NCI-H2107 (cell line): ENCODE results near the gene VPS39.
A peak's percentile ranks its signal among the peaks of the same experiment; 100 is the strongest.

Experiments
- DNase-seq: peaks from one replicate; lab custom pipeline; 2025; lab: John Stamatoyannopoulos, UW

The VPS39 gene

DNA sequence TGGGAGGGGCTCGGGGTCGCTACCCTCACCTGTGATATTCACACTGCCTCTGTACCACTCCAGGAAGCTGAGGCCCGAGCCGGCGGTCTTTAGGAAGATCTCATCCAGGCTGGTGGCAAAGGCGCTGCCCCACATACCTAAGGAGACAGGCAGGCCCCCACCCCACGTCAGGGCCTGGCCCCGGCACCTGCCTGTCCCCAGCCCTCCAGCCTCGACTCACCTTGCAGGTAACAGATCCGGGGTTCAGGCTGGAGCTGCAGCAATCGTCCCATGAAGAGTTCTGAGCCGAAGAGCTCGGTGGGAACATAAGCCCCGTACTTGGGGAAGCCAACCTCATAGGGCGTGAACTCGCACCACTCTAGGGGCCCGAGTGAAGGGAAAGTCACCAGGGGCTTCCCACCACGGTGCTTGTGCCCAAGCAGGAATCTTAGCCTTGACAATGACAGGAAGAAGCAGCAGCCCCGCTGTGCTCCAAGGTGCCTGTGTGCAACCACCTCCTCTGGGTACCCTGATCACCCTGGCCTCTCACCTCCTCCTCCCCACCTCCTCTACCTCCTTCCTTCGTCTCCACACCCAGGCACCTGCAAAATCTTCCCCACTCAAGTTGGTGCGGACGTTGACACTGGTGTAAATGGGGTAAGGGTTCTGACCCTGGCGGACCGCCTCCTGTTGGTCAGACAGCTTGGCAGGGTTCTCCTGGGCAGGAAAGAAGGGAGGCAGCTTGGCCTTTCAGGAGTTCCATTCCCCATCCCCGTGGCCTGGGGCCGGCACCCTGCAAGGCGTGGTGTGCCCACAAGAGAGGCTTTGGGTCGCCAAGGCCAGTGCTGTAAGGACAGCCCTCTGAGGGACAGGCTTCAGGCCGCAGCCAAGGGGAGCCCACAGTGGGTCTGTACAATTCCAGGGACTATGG lies 62.3 kb downstream of the VPS39 start:
- no peak for DNase-seq

DNA sequence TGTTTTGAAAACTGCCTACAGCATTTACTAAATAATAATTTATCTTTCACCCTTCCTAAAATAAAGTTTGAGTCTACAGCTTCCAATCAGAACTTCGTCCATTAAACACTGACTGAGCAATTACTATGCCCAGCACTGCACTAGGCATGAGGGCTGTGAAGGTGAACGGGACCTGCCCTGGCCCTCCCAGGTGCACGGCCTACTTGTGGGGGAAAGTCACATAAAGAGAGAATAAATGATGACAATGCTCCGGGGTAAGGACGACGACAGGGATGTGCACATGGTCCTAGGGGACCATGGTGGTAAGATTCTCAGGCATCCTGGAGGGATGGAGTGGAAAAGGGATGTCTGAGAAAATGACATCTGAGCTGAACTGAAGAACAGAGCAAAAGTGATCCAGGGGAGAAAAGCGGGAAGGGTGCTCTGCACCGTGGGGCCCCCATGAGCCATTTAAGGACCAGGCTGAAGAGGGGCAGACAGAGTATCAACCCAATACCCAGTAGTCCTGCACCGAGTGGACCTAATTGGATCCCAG lies 63.2 kb downstream of the VPS39 start:
- no peak for DNase-seq

DNA sequence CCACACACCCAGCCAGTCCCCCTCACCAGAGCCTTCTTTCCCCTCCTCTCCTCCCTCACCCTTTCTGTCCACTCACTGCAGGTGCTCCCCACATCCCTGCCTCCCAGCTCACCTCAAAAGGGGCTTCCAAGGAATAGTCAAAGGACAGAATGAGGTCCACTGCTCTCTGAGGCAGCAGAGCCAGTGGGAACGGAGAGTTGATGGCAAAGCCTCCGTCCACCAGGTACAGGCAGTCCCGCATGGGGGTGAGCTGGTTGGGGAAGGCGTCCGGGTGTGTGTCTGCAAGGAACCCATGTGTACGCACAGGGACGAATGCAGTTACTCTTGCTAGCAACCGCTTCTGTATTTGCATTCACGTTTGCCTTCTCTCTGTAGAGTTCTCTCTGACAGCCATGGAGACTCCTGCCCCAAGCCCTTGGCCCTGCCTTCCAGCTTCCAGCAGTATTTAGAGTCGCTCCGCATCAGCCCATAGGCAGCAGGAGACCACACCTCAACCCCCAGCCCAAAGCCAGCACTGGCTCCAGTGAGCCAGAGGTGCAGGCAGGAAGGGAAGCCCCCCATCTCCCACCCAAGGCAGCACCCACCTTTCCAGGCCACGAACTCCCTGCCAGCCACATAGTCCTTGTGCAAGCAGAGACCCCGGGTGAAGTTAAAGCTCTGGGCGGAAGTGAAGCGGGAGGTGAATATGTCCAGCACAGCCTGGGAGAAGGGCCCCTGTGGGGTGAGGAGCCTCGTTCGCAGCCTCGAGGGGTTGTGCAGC lies 64.1 kb downstream of the VPS39 start:
- DNase-seq, result no peak

DNA sequence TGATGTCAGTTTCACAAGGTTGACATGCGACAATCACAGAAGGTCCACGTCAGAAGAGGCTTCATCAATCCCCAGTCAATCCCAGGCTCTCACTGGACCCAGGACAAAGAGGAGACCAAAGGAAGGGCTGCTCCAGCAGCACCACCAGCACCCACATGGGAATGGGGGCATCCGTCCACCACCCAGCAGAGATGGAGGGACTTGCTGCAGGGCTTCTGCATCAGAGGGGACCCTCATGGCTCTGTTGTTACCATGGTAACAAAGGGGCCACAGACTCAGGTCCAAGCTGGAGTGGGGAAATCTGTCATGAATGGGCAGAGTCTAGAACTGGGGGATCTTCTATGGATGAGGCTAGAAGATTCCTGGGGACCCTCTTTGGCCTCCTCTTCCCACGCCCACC lies 64.7 kb downstream of the VPS39 start:
- DNase-seq, result no peak

DNA sequence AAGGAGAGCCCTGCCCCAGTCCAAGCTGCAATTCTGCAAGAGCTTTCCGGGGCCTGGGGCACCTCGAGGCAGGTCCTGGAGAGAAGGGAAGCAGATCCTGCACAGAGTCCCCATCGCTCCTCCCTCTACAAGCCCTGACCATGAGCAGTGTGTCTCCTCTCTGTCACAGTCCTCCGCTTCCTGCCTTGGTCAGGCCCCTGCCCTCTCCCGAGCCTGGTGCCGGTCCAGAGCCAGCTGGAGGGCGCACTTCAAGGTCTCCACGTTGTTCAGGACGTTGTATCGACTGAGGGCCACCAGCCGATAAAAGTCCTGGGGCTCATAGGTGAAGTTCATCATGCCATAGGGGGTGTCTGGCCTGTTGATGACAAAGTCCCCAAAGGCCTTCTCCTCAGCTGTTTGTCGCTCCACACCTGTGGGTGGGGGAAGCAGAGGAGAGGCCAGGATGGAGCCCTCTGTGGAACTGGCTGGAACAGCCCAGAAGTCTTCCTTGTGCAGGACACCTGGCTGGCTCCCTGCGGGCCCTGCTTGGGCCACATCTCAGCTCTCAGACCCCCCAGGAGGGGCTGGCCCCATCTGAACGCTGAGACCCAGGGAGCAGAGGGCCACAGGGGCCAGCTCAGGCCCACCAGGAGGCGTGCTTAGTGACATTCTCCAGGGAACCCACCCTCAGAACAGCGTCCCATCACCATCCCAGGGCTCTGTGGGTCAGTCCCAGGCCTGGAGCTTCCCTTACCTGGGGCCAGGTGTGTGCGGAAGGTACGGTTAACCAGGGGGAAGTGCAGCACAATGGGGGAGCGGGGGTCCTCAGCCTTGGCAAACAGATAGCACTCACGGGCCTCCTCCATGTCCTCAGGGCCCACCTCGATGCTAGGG lies 66.1 kb downstream of the VPS39 start:
- no peak for DNase-seq

DNA sequence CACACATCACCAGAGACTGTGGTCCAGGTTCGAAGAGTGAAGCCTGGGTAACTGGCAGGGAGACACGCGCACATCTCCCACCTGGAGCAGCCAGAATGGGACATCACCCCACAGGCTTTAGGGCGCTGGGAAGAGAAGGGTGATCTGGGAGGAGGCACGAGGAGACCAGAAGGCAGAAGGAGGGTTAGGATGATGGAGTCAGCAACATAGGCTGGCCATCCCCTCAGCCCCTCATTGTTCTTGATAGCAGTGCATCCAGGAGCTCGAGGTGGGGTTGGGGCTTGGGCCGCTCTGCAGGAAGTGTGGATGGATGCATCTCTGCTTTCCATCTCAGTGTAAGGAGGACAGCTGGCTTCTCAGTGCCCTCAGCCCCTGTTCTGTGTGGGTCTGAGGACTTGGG lies 66.9 kb downstream of the VPS39 start:
- DNase-seq, result no peak

DNA sequence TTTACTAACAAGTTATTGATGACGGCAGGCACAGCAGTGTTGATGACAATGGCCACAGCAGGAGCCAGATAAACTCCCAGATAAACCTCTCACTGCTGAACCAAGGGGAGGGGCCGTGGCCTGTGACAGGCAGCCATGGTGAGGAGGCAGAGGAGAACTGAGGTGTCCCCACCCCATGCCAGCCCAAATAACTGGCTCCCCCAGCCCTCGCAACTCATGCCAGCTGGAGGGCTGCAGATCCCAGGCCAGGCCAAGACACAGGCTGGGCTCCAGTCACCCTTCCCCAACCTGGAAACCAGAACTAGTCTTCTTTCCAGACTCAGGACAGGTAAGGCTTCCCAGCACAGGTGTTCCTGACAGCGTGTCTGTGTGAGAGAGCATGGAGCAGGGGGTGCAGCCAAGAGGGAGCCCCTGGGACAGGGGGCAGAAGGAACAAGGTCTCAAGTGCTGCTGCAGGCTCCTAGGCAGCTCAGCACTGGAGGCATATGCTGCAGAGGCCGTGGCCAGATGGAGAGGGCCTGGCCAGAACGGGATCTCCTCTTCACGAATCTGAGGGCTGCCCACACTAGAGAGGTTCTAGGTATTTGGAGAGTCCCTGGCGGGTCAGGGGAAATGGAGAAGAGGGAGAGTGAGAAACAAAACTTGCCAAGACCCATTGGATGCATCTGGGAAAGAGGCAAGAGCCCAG lies 67.6 kb downstream of the VPS39 start:
- DNase-seq, result no peak

DNA sequence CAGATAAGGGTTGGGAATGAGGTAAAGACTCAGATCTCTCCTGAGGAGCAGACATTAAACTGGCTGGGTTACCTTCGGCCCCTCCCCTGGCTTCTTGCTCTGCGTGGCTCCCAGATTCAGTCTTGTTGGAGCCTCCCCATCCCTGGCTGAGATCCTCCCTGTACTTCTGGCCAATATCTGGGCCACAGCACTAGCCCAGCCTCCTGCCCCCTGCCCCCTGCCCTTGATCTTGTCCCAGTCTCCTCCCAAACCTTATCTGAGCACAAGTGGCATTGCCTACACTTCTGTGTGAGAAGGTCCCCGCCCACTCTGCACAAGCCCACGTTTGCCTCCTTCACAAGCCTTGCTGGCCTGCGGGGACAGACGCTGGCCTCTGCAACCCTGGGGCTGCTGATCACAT lies 68.5 kb downstream of the VPS39 start:
- no peak for DNase-seq

DNA sequence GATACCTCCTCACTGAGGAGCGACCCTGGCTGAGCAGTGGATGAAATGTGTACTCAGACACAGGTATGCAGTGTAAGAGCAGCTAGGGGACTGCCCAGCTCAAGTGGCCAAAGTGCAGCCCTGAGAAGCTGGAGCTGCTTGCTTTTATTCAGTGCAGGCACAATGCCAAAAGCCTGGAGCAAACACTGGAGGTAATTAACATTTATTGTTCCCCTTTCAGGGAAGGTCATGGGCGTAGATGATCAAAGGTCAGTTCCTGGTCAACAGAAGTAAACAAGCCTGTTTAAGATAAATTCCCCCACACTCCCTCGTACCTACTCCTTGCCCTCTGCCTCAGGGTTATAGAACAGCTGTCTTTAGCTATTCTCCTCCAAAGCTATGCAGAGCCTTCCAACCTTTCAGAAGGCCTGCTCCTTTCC lies 69.1 kb downstream of the VPS39 start:
- DNase-seq, result no peak

DNA sequence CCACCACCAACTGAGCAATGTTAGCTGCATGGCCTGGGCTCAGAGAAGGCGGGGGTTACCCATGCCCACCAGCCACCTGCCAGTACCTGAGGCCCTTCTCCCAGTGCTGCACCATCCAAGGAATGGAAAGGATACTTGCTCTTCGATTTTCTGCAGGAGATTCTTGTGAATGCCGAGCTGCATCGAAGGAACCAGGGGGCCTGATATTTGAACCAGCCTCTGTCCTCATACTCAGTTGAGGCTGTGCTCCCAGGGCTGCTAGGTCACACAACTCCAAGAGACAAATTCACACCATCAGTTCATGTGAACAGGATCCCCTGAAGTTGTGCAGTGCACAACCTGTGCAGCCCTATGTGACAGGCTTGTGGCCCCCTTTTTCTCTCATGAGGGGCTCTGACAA lies 69.7 kb downstream of the VPS39 start:
- no peak for DNase-seq

DNA sequence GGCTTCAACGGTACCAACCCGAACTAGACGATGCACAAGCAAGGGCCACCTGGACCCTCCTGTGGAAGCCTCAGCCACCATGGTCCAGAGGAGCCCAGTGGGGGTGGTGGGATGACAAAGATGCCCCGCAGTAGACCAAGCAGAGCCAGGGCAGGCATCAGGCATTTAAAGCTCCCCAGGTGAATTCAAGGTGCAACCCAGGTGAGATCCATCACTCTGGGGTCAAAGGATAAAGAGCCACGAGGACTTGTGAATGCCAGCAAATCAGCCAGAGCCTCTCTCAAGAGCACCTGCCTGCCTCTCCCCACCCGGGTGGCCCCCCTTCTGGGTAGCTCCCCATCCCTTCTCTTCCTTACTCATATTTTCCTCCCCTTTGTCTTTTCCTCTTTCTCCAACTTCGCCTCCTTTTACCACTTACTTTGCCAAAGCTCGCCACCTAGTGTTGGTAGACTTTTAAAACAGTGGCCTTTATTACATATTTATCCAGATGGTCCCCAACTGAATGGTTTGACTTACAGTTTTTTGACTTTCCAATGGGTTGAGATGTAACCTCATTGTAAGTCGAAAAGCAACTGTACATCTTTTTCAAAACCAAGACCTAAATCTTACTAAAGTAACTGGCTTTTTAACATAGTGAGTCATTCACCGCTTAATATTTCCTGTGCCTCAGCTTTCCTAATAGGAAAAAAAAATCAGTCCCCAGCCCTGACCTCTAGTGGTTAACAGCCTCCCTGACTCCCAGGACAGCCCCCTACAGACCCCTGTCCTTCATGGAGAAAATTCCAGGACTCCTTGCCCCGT lies 70.4 kb downstream of the VPS39 start:
- no peak for DNase-seq

DNA sequence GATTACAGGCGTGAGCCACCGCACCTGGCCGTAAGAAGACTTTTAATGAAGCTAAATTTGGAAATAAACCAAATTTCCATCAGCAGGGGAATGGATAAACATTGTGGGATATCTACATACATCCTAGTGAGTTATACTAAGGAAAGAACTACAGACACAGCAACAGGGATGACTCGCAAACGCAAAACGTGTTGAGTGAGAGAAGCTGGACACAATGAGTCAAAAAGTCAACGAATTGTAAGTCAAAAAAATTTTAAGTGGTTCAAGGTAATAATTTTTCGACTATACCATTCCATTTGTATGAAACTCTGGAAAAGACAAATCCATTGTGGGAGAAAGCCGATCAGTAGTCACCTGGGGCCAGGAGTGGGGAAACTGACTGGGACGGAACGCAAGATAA lies 71.6 kb downstream of the VPS39 start:
- DNase-seq, result no peak

DNA sequence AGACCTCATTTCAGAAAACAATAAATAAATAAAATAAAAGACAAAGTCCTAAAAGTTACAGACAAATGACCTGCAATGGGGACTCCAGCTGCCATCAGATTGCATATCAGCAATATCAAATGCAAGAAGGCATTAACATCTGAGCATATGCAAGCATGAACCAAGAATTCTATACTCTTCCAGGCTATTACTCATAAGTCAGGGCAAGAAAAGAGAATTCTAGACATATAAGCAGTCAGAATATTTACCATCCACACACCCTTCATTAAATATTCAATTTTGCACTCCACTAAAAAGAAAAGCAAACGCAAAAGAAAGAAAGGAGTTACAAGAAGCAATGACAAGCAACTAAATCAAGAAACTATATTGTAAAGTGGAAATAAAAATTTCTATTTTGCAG lies 72.8 kb downstream of the VPS39 start:
- DNase-seq, result no peak

DNA sequence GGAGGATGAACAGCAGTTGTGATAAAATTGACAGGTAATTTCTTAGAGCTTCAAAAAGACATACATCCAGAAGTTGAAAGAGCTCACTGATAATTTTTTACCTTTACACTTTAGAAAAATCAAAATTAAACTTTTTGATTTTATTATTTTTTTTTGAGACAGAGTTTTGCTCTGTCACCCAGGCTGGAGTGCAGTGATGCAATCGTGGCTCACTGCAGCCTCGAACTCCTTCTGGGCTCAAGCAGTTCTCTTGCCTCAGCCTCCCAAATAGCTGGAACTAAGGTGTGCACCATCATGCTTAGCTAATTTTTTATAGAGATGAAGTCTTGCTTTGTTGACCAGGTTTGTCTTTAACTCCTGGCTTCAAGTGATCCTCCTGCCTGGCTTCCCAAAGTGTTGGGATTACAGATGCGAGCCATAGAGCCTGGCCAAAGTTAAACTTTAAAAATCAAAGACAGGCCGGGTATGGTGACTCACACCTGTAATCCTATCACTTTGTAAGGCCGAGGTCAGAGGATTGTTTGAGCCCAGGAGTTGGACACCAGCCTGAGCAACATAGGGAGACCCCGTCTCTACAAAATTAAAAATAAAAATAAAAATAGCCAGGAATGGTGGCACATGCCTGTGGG lies 73.4 kb downstream of the VPS39 start:
- DNase-seq, result no peak

DNA sequence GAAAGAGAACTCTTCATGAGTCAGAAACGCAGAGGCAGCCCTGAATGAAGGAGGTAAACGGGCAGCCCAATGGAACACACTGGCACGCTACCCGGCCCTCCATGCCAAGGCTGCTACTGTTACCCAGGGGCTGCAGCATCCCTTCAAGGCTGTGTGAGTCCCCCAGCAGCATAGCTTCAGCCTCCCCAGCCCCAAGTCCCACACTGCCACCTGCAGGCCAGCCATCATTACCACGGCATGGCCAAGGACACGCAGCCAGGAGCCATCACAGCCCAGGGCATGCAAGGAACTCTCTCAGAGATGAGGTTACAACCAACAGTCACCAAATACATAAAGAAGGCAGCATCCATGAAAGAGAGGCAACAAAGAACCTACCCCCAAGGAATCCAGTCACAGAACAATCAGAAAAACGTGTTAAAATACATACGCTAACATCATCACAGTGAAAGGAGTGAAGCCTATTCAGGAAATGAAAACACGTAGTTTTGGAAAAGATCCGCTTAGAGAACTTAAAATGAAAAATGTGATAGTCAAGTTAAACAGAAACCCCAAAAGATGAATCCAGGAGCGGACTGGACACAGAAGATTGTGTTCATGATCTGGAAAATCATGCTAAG lies 74.1 kb downstream of the VPS39 start:
- DNase-seq, result no peak

DNA sequence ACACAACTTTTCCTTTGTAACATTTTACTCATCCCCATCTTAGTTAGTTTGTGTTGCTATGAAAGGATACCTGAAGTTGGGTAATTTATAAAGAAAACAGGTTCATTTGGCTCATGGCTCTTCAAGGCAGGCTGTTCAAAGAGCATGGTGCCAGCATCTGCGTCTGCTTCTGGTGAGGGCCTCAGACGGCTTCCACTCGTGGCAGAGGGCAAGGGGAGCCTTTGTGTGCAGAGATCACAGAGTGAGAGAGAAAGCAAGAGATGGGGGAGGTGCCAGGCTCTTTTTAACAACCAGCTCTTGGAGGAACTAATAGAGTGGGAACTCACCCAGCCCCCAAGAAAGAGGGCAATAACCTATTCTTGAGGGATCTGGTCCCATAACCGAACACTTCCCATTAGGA lies 74.7 kb downstream of the VPS39 start:
- no peak for DNase-seq

DNA sequence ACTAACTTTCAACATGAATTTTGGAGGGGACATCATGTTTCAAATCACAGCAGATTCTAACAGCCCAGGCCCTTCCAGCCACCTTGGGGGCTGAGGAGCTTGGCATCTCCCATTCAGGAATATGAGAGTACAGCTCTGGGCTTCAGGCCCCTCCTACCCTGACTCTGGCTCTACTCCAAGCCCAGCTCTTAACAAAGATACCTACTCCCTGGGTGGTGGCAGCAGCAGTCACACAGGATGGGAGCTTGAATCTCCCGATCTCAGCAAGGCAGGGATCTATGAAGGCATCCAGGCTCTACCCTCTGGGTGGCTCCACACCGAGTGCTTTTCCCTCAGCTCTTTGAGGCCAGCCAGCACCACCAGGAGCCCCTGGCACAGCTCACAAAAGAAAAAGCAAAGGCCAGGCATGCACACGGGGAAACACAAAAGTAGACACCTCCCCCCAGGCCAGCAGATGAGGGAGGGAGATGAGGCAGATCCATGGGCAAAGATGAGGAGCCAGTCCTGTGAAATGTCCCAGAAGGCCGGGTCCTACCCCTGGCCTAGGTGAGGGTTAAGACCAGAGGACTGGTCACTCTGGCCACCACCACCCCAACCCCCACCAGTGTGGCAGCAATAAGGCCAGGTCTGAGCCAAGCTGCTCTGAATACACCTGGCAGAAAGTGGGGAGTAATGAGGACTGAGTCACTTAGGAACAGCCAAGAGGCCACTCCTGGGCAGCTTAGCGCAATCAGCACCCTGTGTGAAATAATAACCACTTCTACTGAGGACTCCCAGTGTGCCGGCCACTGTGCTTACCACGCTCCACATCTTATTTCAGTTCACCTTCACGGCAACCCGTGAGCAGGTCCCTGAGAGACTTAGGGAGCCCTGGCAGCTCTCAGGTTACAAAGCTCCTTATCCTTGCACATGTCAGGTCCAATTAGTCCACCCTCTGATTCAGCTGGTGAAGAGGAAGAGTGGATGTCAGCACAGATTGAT lies 76.0 kb downstream of the VPS39 start:
- DNase-seq, result peak; percentile 50

DNA sequence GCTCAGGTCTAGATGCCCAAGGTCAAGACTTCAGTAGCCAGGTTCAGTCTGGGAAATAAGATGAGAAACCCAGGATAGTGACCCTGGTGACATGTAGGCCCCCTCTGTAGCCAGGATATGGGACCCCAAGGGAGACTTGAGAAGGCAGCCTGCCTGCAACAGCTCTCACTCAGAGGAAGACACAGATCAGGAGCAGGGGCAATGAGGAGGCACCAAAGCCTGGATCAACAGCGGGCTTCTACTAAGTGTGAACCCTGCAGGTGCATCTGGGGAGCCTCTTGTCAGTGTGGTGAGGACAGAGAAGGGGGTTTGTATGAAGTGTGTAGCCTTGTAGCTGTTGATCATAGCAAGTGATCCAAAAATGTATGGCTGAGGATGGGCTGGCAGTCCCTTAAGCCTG lies 77.1 kb downstream of the VPS39 start:
- DNase-seq, result no peak
